CD4-positive, alpha-beta T cell (primary cell): ENCODE data around the gene TOM1L2. TPM values are rescaled to one million over a fixed set of nuclear protein-coding genes. Genes with fewer than 3 reads are reported as not detected.

Experiments
- ATAC-seq: fragments of 200-7000 bp; cut with Tn5 transposase; one replicate; pipeline ENCODE4 v1.10.0; 2022; ENCODE audit warnings: mild to moderate bottlenecking; ENCODE audit not compliant: poor library complexity
- CTCF ChIA-PET: fragments of 350-600 bp; sonication (Branson Sonifier 250); formaldehyde crosslinking; loops from one replicate; lab custom pipeline; 2021; ENCODE audit warnings: antibody characterized with exemption, inconsistent platforms; lab: Charles Lee
- POLR2A ChIA-PET: fragments of 350-600 bp; sonication (Branson Sonifier 250); formaldehyde crosslinking; loops from one replicate; lab custom pipeline; 2021; ENCODE audit warnings: antibody characterized with exemption, inconsistent platforms; lab: Charles Lee
- DNase-seq, 14 experiments: peaks; one replicate each; pipeline ENCODE4 v3.0.0-alpha.2; 2013 to 2020; ENCODE audit warnings: mixed read lengths in 2 of 14
- H3K27ac ChIP-seq, 2 donors: one replicate each; pipeline versions ENCODE4 v1.5.1 to v1.7.0; 2013; ENCODE audit warnings: low read length in 2 of 2, low read depth in 1 of 2, mild to moderate bottlenecking in 1 of 2
- H3K27me3 ChIP-seq, 2 experiments: 1 replicate in 1 of 2; 2 replicates in 1 of 2; pipeline versions ENCODE4 v1.6.1 to v1.7.0; 2013; ENCODE audit warnings: low read length in 2 of 2, control low read depth in 1 of 2, mild to moderate bottlenecking in 1 of 2, moderate library complexity in 1 of 2; ENCODE audit not compliant: insufficient read depth in 2 of 2, control insufficient read depth in 1 of 2
- H3K36me3 ChIP-seq: one replicate; pipeline ENCODE4 v1.6.1; 2013; ENCODE audit warnings: low read length, control low read depth; ENCODE audit not compliant: insufficient read depth
- H3K4me1 ChIP-seq: one replicate; pipeline ENCODE4 v1.6.1; 2013; ENCODE audit warnings: low read length, control low read depth; ENCODE audit not compliant: insufficient read depth
- H3K4me3 ChIP-seq: one replicate; pipeline ENCODE4 v1.5.1; 2013; ENCODE audit warnings: mild to moderate bottlenecking, low read length, moderate library complexity
- H3K9me3 ChIP-seq, 2 experiments: 1 replicate in 1 of 2; 2 replicates in 1 of 2; pipeline versions ENCODE4 v1.6.1 to v1.7.0; 2013; ENCODE audit warnings: low read length in 2 of 2, mild to moderate bottlenecking in 2 of 2, control low read depth in 1 of 2, moderate library complexity in 1 of 2; ENCODE audit not compliant: control insufficient read depth in 1 of 2, insufficient read depth in 1 of 2
- H3K27ac Mint-ChIP-seq: one replicate; pipeline ENCODE4 v1.8.0; 2020; ENCODE audit warnings: mixed read lengths
- H3K27me3 Mint-ChIP-seq: one replicate; pipeline ENCODE4 v1.8.0; 2021; ENCODE audit warnings: mixed read lengths
- H3K36me3 Mint-ChIP-seq: one replicate; pipeline ENCODE4 v1.8.0; 2021; ENCODE audit warnings: low read depth, mixed read lengths
- H3K4me1 Mint-ChIP-seq: one replicate; pipeline ENCODE4 v1.8.0; 2021; ENCODE audit warnings: low read depth, mixed read lengths
- H3K4me3 Mint-ChIP-seq: one replicate; pipeline ENCODE4 v1.8.0; 2020; ENCODE audit warnings: mild to moderate bottlenecking, mixed read lengths
- H3K9me3 Mint-ChIP-seq: one replicate; pipeline ENCODE4 v1.8.0; 2020; ENCODE audit warnings: mixed read lengths
- CTCF ChIP-seq: fragments of 200-600 bp; IDR thresholded peaks from one replicate; pipeline ENCODE4 v1.8.0; 2022; ENCODE audit warnings: antibody characterized with exemption, mild to moderate bottlenecking
- intact Hi-C, 2 experiments: fragments of 100-400 bp; cut with DNase I in 1 of 2; cut with micrococcal nuclease in 1 of 2; formaldehyde crosslinking; loops; one replicate each; pipeline versions ENCODE4 v1.15.1 to v1.9.0; 2023 to 2025; cut with DNase I, micrococcal nuclease
- total RNA-seq, 174 experiments: library from RNA in 2 of 174; stranded (reverse) in 2 of 174; gene quantifications; one replicate each; pipeline ENCODE4 v1.2.3 and lab custom pipeline; 2021 to 2026

Gene TOM1L2
- total RNA-seq, 2 experiments from 2014 or later = 28.5 to 30.5 TPM

- Mint-ChIP-seq H3K4me3 (no peak overlapping the region), H3K9me3 (no peaks in the 10 kb centered on the region), H3K36me3 (peaks cover 69% of the 10 kb centered on the region), H3K27ac (no peak overlapping the region), H3K27me3 (no peaks in the 10 kb centered on the region), H3K4me1 (peaks cover 5% of the 10 kb centered on the region)
- H3K27ac ChIP-seq = no peak overlapping the region
- ChIA-PET CTCF (interaction anchor here (1.0 kb wide), 1 partner anchor 31 kb away, joined by 3 read pairs; no protein-coding TSS in a partner anchor), POLR2A (no interaction called here)
- H3K27me3 ChIP-seq = no peaks in the 10 kb centered on the region
- ATAC-seq (no peak), DNase-seq (no peak)
- no peaks in the 10 kb centered on the region for H3K9me3 ChIP-seq
- peaks cover 2% of the 10 kb centered on the region for H3K4me1 ChIP-seq
- intact Hi-C loops = no loop called here
- TF ChIP-seq CTCF = no peak
- H3K4me3 ChIP-seq = no peak overlapping the region
- peaks cover 38% of the 10 kb centered on the region for H3K36me3 ChIP-seq
Observed at GRCh38 chr17:17887752-17888304, 84.4 kb downstream of the TOM1L2 start.

GRCh38 chr17:17886726-17887125 is 85.5 kb downstream of the TOM1L2 start:
- intact Hi-C loops = no loop called here
- no peak overlapping the region for H3K4me3 Mint-ChIP-seq
- peaks cover 44% of the 10 kb centered on the region for H3K36me3 ChIP-seq
- H3K4me3 ChIP-seq = no peak overlapping the region
- H3K4me1 Mint-ChIP-seq = no peaks in the 10 kb centered on the region
- H3K9me3 ChIP-seq = no peaks in the 10 kb centered on the region
- DNase-seq (no peak), ATAC-seq (no peak)
- ChIA-PET CTCF (interaction anchor here (0.6 kb wide), 1 partner anchor 147 kb away, joined by 3 read pairs; no protein-coding TSS in a partner anchor), POLR2A (no interaction called here)
- no peak overlapping the region for H3K27ac Mint-ChIP-seq
- no peak overlapping the region for H3K27ac ChIP-seq
- H3K9me3 Mint-ChIP-seq = no peaks in the 10 kb centered on the region
- H3K36me3 Mint-ChIP-seq = peaks cover 69% of the 10 kb centered on the region
- TF ChIP-seq CTCF = no peak
- H3K27me3 ChIP-seq = no peaks in the 10 kb centered on the region
- no peaks in the 10 kb centered on the region for H3K27me3 Mint-ChIP-seq
- H3K4me1 ChIP-seq = no peaks in the 10 kb centered on the region

- Mint-ChIP-seq H3K4me1 (no peaks in the 10 kb centered on the region), H3K27ac (no peak overlapping the region), H3K9me3 (no peaks in the 10 kb centered on the region), H3K36me3 (peaks cover 69% of the 10 kb centered on the region), H3K27me3 (no peaks in the 10 kb centered on the region), H3K4me3 (no peak overlapping the region)
- no peak for TF ChIP-seq CTCF
- ChIA-PET CTCF (no interaction called here), POLR2A (no interaction called here)
- no peak for ATAC-seq
- no peak overlapping the region for H3K27ac ChIP-seq
- no peak for DNase-seq
- H3K36me3 ChIP-seq = peaks cover 48% of the 10 kb centered on the region
- no peak overlapping the region for H3K4me3 ChIP-seq
- no peaks in the 10 kb centered on the region for H3K9me3 ChIP-seq
- H3K27me3 ChIP-seq = no peaks in the 10 kb centered on the region
- intact Hi-C loops = no loop called here
- no peaks in the 10 kb centered on the region for H3K4me1 ChIP-seq
Observed at GRCh38 chr17:17886226-17886625, 86.0 kb downstream of the TOM1L2 start.
